HG02588 (cell line): ENCODE data around the gene CIAO2B.

Experiments used
- ATAC-seq: cut with Tn5 transposase; IDR thresholded peaks from one replicate; pipeline ENCODE4 v1.9.1; 2021; ENCODE audit warnings: mild to moderate bottlenecking, moderate library complexity; ENCODE audit not compliant: unreplicated experiment

Gene CIAO2B

GRCh38 chr16:66890799-66891198 lies 43.4 kb downstream of the CIAO2B start:
- no peak for ATAC-seq

GRCh38 chr16:66889622-66890021 lies 44.6 kb downstream of the CIAO2B start:
- ATAC-seq: no peak

DNA sequence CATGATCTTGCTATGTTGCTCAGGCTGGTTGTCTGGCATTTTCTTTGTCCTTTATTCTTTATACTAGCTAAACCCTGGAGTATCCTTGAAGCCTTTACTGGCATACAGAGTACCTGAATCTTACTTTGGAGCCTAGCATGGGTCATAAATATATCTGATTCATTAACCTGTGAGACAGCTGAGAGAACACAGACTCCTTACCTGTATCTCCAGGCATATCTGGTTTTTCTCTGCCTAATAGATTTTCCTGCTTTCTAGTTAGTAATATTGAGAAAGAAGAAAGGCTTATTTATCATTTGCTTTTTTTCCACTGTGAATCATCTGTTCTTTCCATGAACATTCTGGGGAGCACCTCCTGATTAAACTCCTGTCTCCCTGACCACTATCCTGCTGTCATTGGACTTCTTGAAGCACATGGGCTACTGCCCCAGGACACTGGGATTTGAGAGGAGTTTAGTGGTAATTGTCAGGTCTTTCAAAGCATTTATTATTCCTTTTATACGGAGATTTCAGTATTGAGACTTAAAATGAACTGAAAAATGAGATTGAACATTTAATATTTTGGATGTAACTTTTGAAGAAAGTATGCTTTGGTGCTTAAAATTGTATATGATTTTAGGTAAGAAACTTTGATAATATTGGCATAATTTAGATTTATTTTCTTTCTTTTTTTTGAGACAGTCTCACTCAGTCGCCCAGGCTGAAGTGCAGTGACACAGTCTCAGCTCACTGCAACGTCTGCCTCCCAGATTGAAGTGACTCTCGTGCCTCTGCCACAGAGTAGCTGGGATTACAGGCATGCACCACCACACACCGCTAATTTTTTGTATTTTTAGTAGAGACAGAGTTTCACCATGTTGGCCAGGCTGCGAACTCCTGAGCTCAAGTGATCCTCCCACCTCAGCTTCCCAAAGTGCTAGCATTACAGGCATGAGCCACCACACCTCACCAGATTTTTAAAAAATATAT lies 45.3 kb downstream of the CIAO2B start:
- ATAC-seq: no peak

GRCh38 chr16:66886914-66887313 lies 47.3 kb downstream of the CIAO2B start:
- no peak for ATAC-seq

DNA sequence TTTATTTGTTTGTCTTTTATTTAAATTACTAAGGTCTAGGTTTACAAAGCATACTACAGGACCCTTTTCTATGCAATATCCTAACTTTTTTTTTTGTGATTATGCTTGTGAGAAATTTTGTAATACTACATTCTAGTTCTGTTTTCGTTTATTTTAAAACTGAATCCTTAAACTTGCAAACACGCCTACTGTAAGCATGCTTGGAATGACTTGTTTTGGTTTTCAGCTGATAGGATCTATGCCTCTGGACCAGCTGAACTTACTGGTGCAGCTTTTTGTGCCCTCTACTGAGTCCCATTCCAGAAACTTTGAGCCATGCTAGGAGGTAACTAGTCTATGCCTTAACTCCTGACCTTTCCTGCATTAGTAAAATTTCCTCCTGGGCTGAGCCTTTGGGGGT lies 47.9 kb downstream of the CIAO2B start:
- no peak for ATAC-seq

DNA sequence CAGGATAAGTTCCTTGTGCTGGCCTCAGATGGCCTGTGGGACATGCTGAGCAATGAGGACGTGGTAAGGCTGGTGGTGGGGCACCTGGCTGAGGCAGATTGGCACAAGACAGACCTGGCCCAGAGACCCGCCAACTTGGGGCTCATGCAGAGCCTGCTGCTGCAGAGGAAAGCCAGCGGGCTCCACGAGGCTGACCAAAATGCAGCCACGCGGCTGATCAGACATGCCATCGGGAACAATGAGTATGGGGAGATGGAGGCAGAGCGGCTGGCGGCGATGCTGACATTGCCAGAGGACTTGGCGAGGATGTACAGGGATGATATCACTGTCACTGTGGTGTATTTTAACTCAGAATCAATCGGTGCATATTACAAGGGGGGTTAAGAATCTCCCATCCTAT lies 48.7 kb downstream of the CIAO2B start:
- ATAC-seq: no peak

DNA sequence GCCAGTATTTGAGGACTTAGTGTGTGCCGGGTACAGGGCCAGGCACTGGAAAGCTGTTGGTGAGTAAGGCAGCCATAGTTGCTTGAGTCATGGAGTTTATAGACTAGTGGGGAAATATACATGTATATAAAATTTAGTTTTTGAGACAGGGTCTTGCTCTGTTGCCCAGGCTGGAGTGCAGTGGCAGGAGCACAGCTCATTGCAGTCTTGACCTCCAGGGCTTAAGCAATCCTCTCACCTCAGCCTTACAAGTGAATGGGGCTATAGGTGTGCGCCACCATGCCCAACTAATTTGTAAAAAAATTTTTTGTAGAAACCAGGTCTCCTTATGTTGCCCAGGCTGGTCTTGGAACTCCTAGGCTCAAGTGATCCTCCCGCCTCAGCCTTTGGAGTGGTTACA lies 51.5 kb downstream of the CIAO2B start:
- no peak for ATAC-seq
